GM21737 (cell line): ENCODE results near the gene PABPN1L.

Source experiments
- ATAC-seq: cut with Tn5 transposase; IDR thresholded peaks from one replicate; pipeline ENCODE4 v1.9.1; 2021; ENCODE audit warnings: mild to moderate bottlenecking, moderate library complexity; ENCODE audit not compliant: unreplicated experiment

PABPN1L gene

GRCh38 chr16:88870608-88871348 is 4.3 kb upstream of the PABPN1L start:
- ATAC-seq: no peak

GRCh38 chr16:88869673-88869980 is 3.2 kb upstream of the PABPN1L start:
- ATAC-seq: no peak

GRCh38 chr16:88868974-88869672 is 2.7 kb upstream of the PABPN1L start:
- no peak for ATAC-seq

GRCh38 chr16:88867581-88868246 is 1.3 kb upstream of the PABPN1L start:
- no peak for ATAC-seq

GRCh38 chr16:88865742-88866141 is 718 bp downstream of the PABPN1L start:
- no peak for ATAC-seq

- no peak for ATAC-seq
Measured at GRCh38 chr16:88865310-88865709, 1.1 kb downstream of the PABPN1L start.

GRCh38 chr16:88864521-88864920 is 1.9 kb downstream of the PABPN1L start:
- ATAC-seq: no peak

GRCh38 chr16:88864099-88864498 is 2.4 kb downstream of the PABPN1L start:
- no peak for ATAC-seq

- ATAC-seq: no peak
Measured at GRCh38 chr16:88863426-88863825, 3.0 kb downstream of the PABPN1L start.

GRCh38 chr16:88862968-88863367 is 3.5 kb downstream of the PABPN1L start:
- no peak for ATAC-seq

GRCh38 chr16:88861359-88861758 is 5.1 kb downstream of the PABPN1L start:
- ATAC-seq: no peak

GRCh38 chr16:88859381-88860091 is 6.9 kb downstream of the PABPN1L start:
- ATAC-seq: no peak

- ATAC-seq: peak; percentile 32
Measured at GRCh38 chr16:88857728-88858339, 8.6 kb downstream of the PABPN1L start.

- peak; percentile 64 for ATAC-seq
Measured at GRCh38 chr16:88856828-88857727, 9.4 kb downstream of the PABPN1L start, which contains the start of the genes GALNS and TRAPPC2L. TSS of gene GALNS (minus strand) at chr16:88856947. CDS start at chr16:88856877, 70 bp downstream. TSS of gene TRAPPC2L (plus strand) at chr16:88857127. CDS start at chr16:88857151, 24 bp downstream.

- no peak for ATAC-seq
Measured at GRCh38 chr16:88856122-88856827, 10.2 kb downstream of the PABPN1L start.

- no peak for ATAC-seq
Measured at GRCh38 chr16:88855736-88856121, 10.7 kb downstream of the PABPN1L start.

- ATAC-seq: no peak
Measured at GRCh38 chr16:88855176-88855575, 11.3 kb downstream of the PABPN1L start.

- no peak for ATAC-seq
Measured at GRCh38 chr16:88854306-88855111, 12.0 kb downstream of the PABPN1L start.
